GM23338 (cell line): ENCODE results near the gene NPL. TPM values are rescaled to one million over a fixed set of nuclear protein-coding genes. Genes with fewer than 3 reads are reported as not detected.

Source experiments
- ATAC-seq: fragments of 200-7000 bp; cut with Tn5 transposase; 3 replicates; pipeline ENCODE4 v1.9.1; 2020
- DNase-seq: peaks from one replicate; pipeline ENCODE4 v3.0.0-alpha.2; 2015; ENCODE audit warnings: low spot score
- H2AFZ ChIP-seq: fragments of 200-600 bp; sonication (generic); 2 replicates; pipeline ENCODE4 v1.8.0; 2016; ENCODE audit warnings: antibody characterized with exemption, mild to moderate bottlenecking, moderate library complexity
- H3F3A ChIP-seq: fragments of 200-600 bp; sonication (generic); replicated peaks from 2 replicates; pipeline ENCODE4 v1.8.0; 2017; ENCODE audit warnings: antibody characterized with exemption, mixed run types, low read depth
- H3K27ac ChIP-seq: fragments of 200-600 bp; sonication (generic); 2 replicates; pipeline ENCODE4 v1.6.1; 2016; ENCODE audit warnings: low read depth
- H3K27me3 ChIP-seq: fragments of 200-600 bp; sonication (generic); 2 replicates; pipeline ENCODE4 v1.8.0; 2016; ENCODE audit warnings: mild to moderate bottlenecking, mixed run types, moderate library complexity; ENCODE audit not compliant: insufficient read depth
- H3K36me3 ChIP-seq: fragments of 200-600 bp; sonication (generic); 2 replicates; pipeline ENCODE4 v1.8.0; 2016; ENCODE audit warnings: mild to moderate bottlenecking; ENCODE audit not compliant: insufficient read depth
- H3K4me1 ChIP-seq: fragments of 200-600 bp; sonication (generic); 2 replicates; pipeline ENCODE4 v1.8.0; 2016; ENCODE audit warnings: mild to moderate bottlenecking, moderate library complexity; ENCODE audit not compliant: insufficient read depth
- H3K4me2 ChIP-seq: fragments of 200-600 bp; sonication (generic); 2 replicates; pipeline ENCODE4 v1.7.1; 2017; ENCODE audit warnings: mixed run types
- H3K4me3 ChIP-seq: fragments of 200-600 bp; sonication (generic); 2 replicates; pipeline ENCODE4 v1.6.1; 2016; ENCODE audit warnings: mixed run types
- H3K79me2 ChIP-seq: fragments of 200-600 bp; sonication (generic); replicated peaks from 2 replicates; pipeline ENCODE4 v1.8.0; 2017; ENCODE audit warnings: mild to moderate bottlenecking; ENCODE audit not compliant: insufficient read depth
- H3K9me2 ChIP-seq: fragments of 200-600 bp; sonication (generic); 2 replicates; pipeline ENCODE4 v1.8.0; 2017; ENCODE audit not compliant: insufficient read depth
- H4K20me1 ChIP-seq: fragments of 200-600 bp; sonication (generic); replicated peaks from 2 replicates; pipeline ENCODE4 v1.8.0; 2017; ENCODE audit warnings: mild to moderate bottlenecking; ENCODE audit not compliant: insufficient read depth
- H3K27ac Mint-ChIP-seq: 2 replicates; pipeline ENCODE4 v1.8.0; 2020; ENCODE audit warnings: inconsistent platforms, mild to moderate bottlenecking, moderate library complexity, mixed read lengths
- H3K27me3 Mint-ChIP-seq: 3 replicates; pipeline ENCODE4 v1.8.0; 2022; ENCODE audit warnings: low read depth, mild to moderate bottlenecking, moderate library complexity, mixed read lengths, inconsistent platforms; ENCODE audit not compliant: insufficient read depth, poor library complexity
- H3K36me3 Mint-ChIP-seq: 3 replicates; pipeline ENCODE4 v1.8.0; 2021; ENCODE audit warnings: low read depth, mild to moderate bottlenecking, inconsistent platforms, moderate library complexity, mixed read lengths
- H3K4me1 Mint-ChIP-seq: 3 replicates; pipeline ENCODE4 v1.8.0; 2020; ENCODE audit warnings: mild to moderate bottlenecking, inconsistent platforms, mixed read lengths
- H3K4me3 Mint-ChIP-seq: 3 replicates; pipeline ENCODE4 v1.8.0; 2021; ENCODE audit warnings: moderate library complexity, mild to moderate bottlenecking, inconsistent platforms, mixed read lengths
- H3K9me3 Mint-ChIP-seq: 3 replicates; pipeline ENCODE4 v1.8.0; 2020; ENCODE audit warnings: moderate library complexity, mild to moderate bottlenecking, inconsistent platforms, mixed read lengths
- CREB1 ChIP-seq: fragments of 250-450 bp; sonication (Bioruptor Pico); IDR thresholded peaks from 2 replicates; pipeline ENCODE4 v1.5.0; 2020; ENCODE audit warnings: low read depth, mild to moderate bottlenecking, moderate library complexity
- EZH2 ChIP-seq: fragments of 200-600 bp; sonication (generic); IDR thresholded peaks from one replicate; pipeline ENCODE4 v1.8.0; 2017; ENCODE audit warnings: antibody characterized with exemption, mild to moderate bottlenecking, low read depth; ENCODE audit not compliant: unreplicated experiment
- POLR2AphosphoS5 ChIP-seq: IDR thresholded peaks from 2 replicates; pipeline ENCODE4 v1.6.1; 2016; ENCODE audit warnings: antibody characterized with exemption, low read depth
- ZNF114 ChIP-seq: fragments of 250-450 bp; sonication (Bioruptor Pico); IDR thresholded peaks from 2 replicates; pipeline ENCODE4 v1.5.0; 2020; ENCODE audit warnings: mild to moderate bottlenecking, moderate library complexity
- ZNF462 ChIP-seq: fragments of 250-450 bp; sonication (Bioruptor Pico); IDR thresholded peaks from 2 replicates; pipeline ENCODE4 v1.5.0; 2020; ENCODE audit warnings: mild to moderate bottlenecking, moderate library complexity
- polyA plus RNA-seq: library from polyadenylated mRNA; unstranded; fragments of >200 nt; fragmentation: Nextera tagmentation; extraction: Ambion mirVana; gene quantifications from 2 replicates; pipeline ENCODE4 v1.2.1, GENCODE V29; 2016
- total RNA-seq: library from RNA; depleted of rRNA; stranded (reverse); fragments of >200 nt; shearing (Covaris generic); gene quantifications from 2 replicates; pipeline ENCODE4 v1.2.3, GENCODE V29; 2014
- TF ChIP-seq, protein P1 (sequence below): IDR thresholded peaks from one replicate; pipeline ENCODE4 v1.6.1; 2018; ENCODE audit warnings: antibody characterized with exemption; ENCODE audit not compliant: unreplicated experiment

NPL gene
- total and polyA plus RNA-seq, 2 experiments from 2014 or later = 2.4 to 2.8 TPM

DNA sequence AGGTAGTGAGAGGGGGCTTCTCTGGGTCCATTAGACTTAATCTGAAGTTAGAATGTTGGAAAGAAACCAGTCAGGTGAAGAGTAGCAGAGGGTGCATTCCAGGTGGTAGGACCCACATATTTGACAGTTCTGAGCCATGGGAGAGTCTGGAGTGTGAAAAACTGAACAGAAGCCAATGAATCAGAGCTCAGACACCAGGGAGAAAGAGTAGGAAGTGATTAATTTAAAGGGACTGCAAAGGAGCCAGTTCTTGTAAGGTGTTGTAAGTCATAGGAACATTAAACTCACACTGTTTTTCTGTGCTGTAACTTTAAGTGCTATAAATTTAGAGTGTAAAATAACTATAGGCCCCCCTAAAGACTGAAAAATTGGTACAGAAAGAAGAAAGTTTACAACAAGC is 43.7 kb downstream of the NPL start (continued):
- TF ChIP-seq, protein P1, sequence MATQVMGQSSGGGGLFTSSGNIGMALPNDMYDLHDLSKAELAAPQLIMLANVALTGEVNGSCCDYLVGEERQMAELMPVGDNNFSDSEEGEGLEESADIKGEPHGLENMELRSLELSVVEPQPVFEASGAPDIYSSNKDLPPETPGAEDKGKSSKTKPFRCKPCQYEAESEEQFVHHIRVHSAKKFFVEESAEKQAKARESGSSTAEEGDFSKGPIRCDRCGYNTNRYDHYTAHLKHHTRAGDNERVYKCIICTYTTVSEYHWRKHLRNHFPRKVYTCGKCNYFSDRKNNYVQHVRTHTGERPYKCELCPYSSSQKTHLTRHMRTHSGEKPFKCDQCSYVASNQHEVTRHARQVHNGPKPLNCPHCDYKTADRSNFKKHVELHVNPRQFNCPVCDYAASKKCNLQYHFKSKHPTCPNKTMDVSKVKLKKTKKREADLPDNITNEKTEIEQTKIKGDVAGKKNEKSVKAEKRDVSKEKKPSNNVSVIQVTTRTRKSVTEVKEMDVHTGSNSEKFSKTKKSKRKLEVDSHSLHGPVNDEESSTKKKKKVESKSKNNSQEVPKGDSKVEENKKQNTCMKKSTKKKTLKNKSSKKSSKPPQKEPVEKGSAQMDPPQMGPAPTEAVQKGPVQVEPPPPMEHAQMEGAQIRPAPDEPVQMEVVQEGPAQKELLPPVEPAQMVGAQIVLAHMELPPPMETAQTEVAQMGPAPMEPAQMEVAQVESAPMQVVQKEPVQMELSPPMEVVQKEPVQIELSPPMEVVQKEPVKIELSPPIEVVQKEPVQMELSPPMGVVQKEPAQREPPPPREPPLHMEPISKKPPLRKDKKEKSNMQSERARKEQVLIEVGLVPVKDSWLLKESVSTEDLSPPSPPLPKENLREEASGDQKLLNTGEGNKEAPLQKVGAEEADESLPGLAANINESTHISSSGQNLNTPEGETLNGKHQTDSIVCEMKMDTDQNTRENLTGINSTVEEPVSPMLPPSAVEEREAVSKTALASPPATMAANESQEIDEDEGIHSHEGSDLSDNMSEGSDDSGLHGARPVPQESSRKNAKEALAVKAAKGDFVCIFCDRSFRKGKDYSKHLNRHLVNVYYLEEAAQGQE = no peak

DNA sequence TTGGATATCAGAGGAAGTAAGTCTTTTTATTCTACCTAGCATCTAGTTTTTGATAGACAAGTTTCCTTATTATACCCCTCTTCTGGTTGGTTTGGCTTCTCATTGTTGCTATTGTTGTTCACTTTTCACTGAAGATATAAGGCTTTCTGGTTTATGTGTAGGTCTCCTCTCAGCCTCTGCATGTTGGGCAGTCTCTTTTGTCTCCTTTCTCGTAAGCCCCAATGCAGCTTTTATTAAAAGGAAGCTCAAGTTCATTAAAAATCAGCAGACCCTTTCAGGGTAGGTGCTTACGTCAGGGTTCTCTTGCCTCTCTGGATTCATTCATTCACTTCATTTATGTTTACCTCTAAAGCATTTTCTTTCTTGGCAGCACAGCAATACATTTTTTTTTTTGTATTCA is 44.8 kb downstream of the NPL start:
- Histone ChIP-seq H3K27ac (no peak overlapping the region), H3F3A (no peaks in the 10 kb centered on the region), H4K20me1 (no peaks in the 10 kb centered on the region; the same call in 1 of the 2 replicates), H3K9me2 (0 out of 2 replicates have a peak, but pooled peaks cover 3% of the 10 kb centered on the region), H2AFZ (no peak overlapping the region), H3K27me3 (no peaks in the 10 kb centered on the region), H3K79me2 (peaks cover 1% of the 10 kb centered on the region; the same call in 1 of the 2 replicates), H3K4me1 (peaks cover 6% of the 10 kb centered on the region; the same call in 1 of the 2 replicates), H3K36me3 (no peaks in the 10 kb centered on the region), H3K4me3 (no peak overlapping the region), H3K4me2 (no peak overlapping the region)
- TF ChIP-seq CREB1 (CRISPR knock-in tag) (no peak), POLR2AphosphoS5 (no peak), ZNF114 (CRISPR knock-in tag) (no peak), ZNF462 (CRISPR knock-in tag) (no peak), EZH2 (no peak)
- TF ChIP-seq, protein P1 = no peak
- Mint-ChIP-seq H3K9me3 (no peaks in the 10 kb centered on the region), H3K4me3 (no peak overlapping the region), H3K36me3 (peaks cover 3% of the 10 kb centered on the region; the same call in 2 of the 3 replicates), H3K4me1 (peaks cover 3% of the 10 kb centered on the region), H3K27me3 (peaks cover 8% of the 10 kb centered on the region), H3K27ac (no peak overlapping the region)
- ATAC-seq (no peak), DNase-seq (no peak)
